ENCODE measurements around the gene CES3.
"Not testable (repeated sequence)": the region's sequence is repeated elsewhere in the genome, so short reads cannot be mapped to it uniquely, and the experiment has no call there.

DNA sequence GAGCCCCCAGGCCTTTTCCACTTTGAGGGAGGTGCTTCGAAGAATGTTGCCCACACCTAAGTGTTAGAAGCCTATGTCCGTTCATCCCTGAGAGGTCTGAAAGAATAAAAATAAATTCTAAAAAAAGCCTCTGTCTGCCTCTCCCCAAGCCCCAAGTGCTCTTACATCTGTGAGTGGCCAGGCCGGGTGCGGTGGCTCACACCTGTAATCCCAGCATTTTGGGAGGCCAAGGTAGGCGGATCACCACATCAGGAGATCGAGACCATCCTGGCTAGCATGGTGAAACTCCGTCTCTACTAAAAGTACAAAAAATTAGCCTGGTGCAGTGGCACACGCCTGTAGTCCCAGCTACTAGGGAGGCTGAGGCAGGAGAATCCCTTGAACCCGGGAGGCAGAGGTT, 16.1 kb upstream of the CES3 start:
- TF ChIP-seq, protein P1, sequence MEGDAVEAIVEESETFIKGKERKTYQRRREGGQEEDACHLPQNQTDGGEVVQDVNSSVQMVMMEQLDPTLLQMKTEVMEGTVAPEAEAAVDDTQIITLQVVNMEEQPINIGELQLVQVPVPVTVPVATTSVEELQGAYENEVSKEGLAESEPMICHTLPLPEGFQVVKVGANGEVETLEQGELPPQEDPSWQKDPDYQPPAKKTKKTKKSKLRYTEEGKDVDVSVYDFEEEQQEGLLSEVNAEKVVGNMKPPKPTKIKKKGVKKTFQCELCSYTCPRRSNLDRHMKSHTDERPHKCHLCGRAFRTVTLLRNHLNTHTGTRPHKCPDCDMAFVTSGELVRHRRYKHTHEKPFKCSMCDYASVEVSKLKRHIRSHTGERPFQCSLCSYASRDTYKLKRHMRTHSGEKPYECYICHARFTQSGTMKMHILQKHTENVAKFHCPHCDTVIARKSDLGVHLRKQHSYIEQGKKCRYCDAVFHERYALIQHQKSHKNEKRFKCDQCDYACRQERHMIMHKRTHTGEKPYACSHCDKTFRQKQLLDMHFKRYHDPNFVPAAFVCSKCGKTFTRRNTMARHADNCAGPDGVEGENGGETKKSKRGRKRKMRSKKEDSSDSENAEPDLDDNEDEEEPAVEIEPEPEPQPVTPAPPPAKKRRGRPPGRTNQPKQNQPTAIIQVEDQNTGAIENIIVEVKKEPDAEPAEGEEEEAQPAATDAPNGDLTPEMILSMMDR (IDR thresholded peaks at IDR 0.05; ENCODE audit: insufficient read depth, low read depth, low read length): not testable (repeated sequence)
- TF ChIP-seq EZH2 (IDR thresholded peaks at IDR 0.05; ENCODE audit: insufficient read depth, low read length): not testable (repeated sequence)
